SKM-1 treated with dmso at 0.1 percent for 144 hours (cell line): ENCODE results near the gene RHEB.
A peak's percentile ranks its signal among the peaks of the same experiment; 100 is the strongest.

Experiments used
- DNase-seq: peaks from one replicate; lab custom pipeline; 2025; ENCODE audit not compliant: unreplicated experiment; lab: John Stamatoyannopoulos, UW

The RHEB gene

GRCh38 chr7:151433721-151434400, 85.8 kb downstream of the RHEB start:
- no peak for DNase-seq

- DNase-seq: peak; percentile 17
Observed at GRCh38 chr7:151432658-151433521, 86.8 kb downstream of the RHEB start.

GRCh38 chr7:151431768-151432311, 87.9 kb downstream of the RHEB start:
- DNase-seq: no peak

- no peak for DNase-seq
Observed at GRCh38 chr7:151431281-151431767, 88.4 kb downstream of the RHEB start.

GRCh38 chr7:151430391-151431205, 89.1 kb downstream of the RHEB start:
- DNase-seq: no peak

- no peak for DNase-seq
Observed at GRCh38 chr7:151429560-151430331, 89.9 kb downstream of the RHEB start.

- DNase-seq: no peak
Observed at GRCh38 chr7:151429237-151429559, 90.5 kb downstream of the RHEB start.

- no peak for DNase-seq
Observed at GRCh38 chr7:151428378-151429236, 91.1 kb downstream of the RHEB start.

GRCh38 chr7:151427705-151428377, 91.9 kb downstream of the RHEB start:
- no peak for DNase-seq

GRCh38 chr7:151426904-151427704, 92.6 kb downstream of the RHEB start:
- no peak for DNase-seq

GRCh38 chr7:151426441-151426903, 93.2 kb downstream of the RHEB start:
- no peak for DNase-seq

- no peak for DNase-seq
Observed at GRCh38 chr7:151425670-151426440, 93.8 kb downstream of the RHEB start.

- DNase-seq: no peak
Observed at GRCh38 chr7:151424799-151425198, 94.9 kb downstream of the RHEB start.

GRCh38 chr7:151423936-151424335, 95.8 kb downstream of the RHEB start:
- DNase-seq: no peak

GRCh38 chr7:151423226-151423625, 96.5 kb downstream of the RHEB start:
- no peak for DNase-seq

- no peak for DNase-seq
Observed at GRCh38 chr7:151422212-151422611, 97.5 kb downstream of the RHEB start.

- DNase-seq: no peak
Observed at GRCh38 chr7:151420144-151420543, 99.6 kb downstream of the RHEB start.
